MCF 10A (cell line): ENCODE results near the gene LRP4. TPM values are rescaled to one million over a fixed set of nuclear protein-coding genes. Genes with fewer than 3 reads are reported as not detected.

ENCODE experiments used
- BruUV-seq: library from RNA; stranded (reverse); fragments of 400-500 nt; replicated peaks from 2 replicates; lab custom pipeline; 2021; lab: Mats Ljungman, UMichigan
- CTCF ChIA-PET: fragments of 300-600 bp; sonication (Branson Sonifier 250); formaldehyde crosslinking; extraction: SDS; loops from one replicate; lab custom pipeline; 2021; ENCODE audit warnings: antibody characterized with exemption, inconsistent platforms; lab: Yijun Ruan, JAX
- POLR2A ChIA-PET: fragments of 300-600, 350-650 bp; sonication (Branson Sonifier 250); formaldehyde crosslinking; extraction: SDS; loops from one replicate; lab custom pipeline; 2020; ENCODE audit warnings: antibody characterized with exemption, inconsistent platforms; lab: Yijun Ruan, JAX
- DNase-seq: peaks from one replicate; pipeline ENCODE4 v3.0.0-alpha.2; 2018; ENCODE audit not compliant: unreplicated experiment
- H3K27ac Mint-ChIP-seq: one replicate; pipeline ENCODE4 v1.8.0; 2022; ENCODE audit warnings: mild to moderate bottlenecking, low read depth, mixed read lengths; ENCODE audit not compliant: unreplicated experiment
- H3K27me3 Mint-ChIP-seq: one replicate; pipeline ENCODE4 v1.8.0; 2022; ENCODE audit warnings: mixed read lengths; ENCODE audit not compliant: insufficient read depth, unreplicated experiment
- H3K36me3 Mint-ChIP-seq: one replicate; pipeline ENCODE4 v1.8.0; 2022; ENCODE audit warnings: mild to moderate bottlenecking, moderate library complexity, mixed read lengths; ENCODE audit not compliant: insufficient read depth, unreplicated experiment
- H3K4me1 Mint-ChIP-seq: one replicate; pipeline ENCODE4 v1.8.0; 2022; ENCODE audit warnings: mixed read lengths; ENCODE audit not compliant: insufficient read depth, unreplicated experiment
- H3K4me3 Mint-ChIP-seq: one replicate; pipeline ENCODE4 v1.8.0; 2022; ENCODE audit warnings: mild to moderate bottlenecking, moderate library complexity, mixed read lengths; ENCODE audit not compliant: unreplicated experiment
- H3K9me3 Mint-ChIP-seq: one replicate; pipeline ENCODE4 v1.8.0; 2022; ENCODE audit warnings: mixed read lengths; ENCODE audit not compliant: unreplicated experiment
- intact Hi-C: fragments of 100-400 bp; cut with micrococcal nuclease; formaldehyde crosslinking; loops from 2 replicates; pipeline ENCODE4 v1.14.1; 2022
- total RNA-seq: library from RNA; stranded (reverse); gene quantifications from 2 replicates; pipeline ENCODE4 v1.2.3, GENCODE V29; 2022
- TF ChIP-seq, protein P1 (sequence below): fragments of 200-600 bp; IDR thresholded peaks from one replicate; pipeline ENCODE4 v1.8.0; 2022; ENCODE audit warnings: antibody characterized with exemption, mild to moderate bottlenecking; ENCODE audit not compliant: unreplicated experiment

Gene LRP4
- total RNA-seq, 1 experiment from 2014 or later, result 1.0 TPM

DNA sequence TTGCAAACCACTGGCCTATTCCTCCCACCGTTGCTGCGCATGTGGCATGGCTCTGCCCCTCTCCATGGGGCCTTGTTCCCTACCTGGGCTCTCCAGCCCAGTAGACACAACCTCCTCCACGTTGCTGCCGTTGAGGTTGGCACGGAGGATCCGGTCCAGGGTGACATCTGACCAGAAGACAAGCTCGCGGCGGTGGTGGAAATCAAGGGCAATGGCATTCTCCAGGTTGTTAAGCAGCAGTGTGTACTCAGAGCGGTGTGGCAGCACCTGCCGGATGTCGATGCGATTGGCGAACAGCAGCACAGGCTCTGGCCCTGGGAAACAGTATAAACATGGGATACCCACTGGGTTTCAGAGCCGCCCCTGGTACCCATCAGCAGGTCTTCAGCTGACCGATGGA lies 23.8 kb downstream of the LRP4 start:
- Mint-ChIP-seq H3K27ac (no peak overlapping the region), H3K4me3 (no peak overlapping the region), H3K36me3 (peaks cover 1% of the 10 kb centered on the region), H3K4me1 (no peaks in the 10 kb centered on the region), H3K27me3 (no peaks in the 10 kb centered on the region), H3K9me3 (no peaks in the 10 kb centered on the region)
- POLR2A ChIA-PET, result interaction anchor here (1.7 kb wide), 1 partner anchor 20 kb away, joined by 4 read pairs; no protein-coding TSS in a partner anchor
- DNase-seq, result no peak
- no TSS peak for BruUV-seq
- intact Hi-C loops, result no loop called here
- CTCF ChIA-PET, result interaction anchor here (0.9 to 7.4 kb wide), 3 partner anchors 23 to 259 kb away, joined by 3 to 99 read pairs (median 4); no protein-coding TSS in a partner anchor
- TF ChIP-seq, protein P1, sequence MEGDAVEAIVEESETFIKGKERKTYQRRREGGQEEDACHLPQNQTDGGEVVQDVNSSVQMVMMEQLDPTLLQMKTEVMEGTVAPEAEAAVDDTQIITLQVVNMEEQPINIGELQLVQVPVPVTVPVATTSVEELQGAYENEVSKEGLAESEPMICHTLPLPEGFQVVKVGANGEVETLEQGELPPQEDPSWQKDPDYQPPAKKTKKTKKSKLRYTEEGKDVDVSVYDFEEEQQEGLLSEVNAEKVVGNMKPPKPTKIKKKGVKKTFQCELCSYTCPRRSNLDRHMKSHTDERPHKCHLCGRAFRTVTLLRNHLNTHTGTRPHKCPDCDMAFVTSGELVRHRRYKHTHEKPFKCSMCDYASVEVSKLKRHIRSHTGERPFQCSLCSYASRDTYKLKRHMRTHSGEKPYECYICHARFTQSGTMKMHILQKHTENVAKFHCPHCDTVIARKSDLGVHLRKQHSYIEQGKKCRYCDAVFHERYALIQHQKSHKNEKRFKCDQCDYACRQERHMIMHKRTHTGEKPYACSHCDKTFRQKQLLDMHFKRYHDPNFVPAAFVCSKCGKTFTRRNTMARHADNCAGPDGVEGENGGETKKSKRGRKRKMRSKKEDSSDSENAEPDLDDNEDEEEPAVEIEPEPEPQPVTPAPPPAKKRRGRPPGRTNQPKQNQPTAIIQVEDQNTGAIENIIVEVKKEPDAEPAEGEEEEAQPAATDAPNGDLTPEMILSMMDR, result no peak

DNA sequence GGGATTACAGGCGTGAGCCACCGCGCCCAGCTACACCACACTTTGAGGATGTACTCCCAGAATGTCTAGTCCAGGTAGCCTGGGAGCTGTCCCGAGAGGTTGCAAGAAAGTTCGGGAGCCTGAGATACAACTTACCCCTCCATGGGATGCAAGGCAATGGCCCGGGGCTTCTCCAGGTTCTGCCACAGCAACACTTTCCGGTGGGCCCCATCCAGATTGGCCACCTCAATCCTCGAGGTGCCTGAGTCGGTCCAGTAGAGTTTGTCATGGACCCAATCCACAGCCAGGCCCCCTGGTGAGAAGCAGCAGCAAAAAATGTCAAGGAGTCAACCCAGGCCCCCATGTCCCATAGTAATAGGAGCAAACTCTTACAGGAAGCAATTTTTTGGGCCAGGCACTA lies 25.5 kb downstream of the LRP4 start:
- ChIA-PET POLR2A (no interaction called here), CTCF (interaction anchor here (7.4 kb wide), 1 partner anchor 261 kb away, joined by 99 read pairs; no protein-coding TSS in a partner anchor)
- intact Hi-C loops, result no loop called here
- no peak overlapping the region for H3K27ac Mint-ChIP-seq
- H3K9me3 Mint-ChIP-seq, result no peaks in the 10 kb centered on the region
- no TSS peak for BruUV-seq
- H3K4me1 Mint-ChIP-seq, result no peaks in the 10 kb centered on the region
- peaks cover 4% of the 10 kb centered on the region for H3K36me3 Mint-ChIP-seq
- H3K27me3 Mint-ChIP-seq, result no peaks in the 10 kb centered on the region
- no peak for DNase-seq
- TF ChIP-seq, protein P1, result no peak
- no peak overlapping the region for H3K4me3 Mint-ChIP-seq

- H3K9me3 Mint-ChIP-seq, result no peaks in the 10 kb centered on the region
- H3K4me3 Mint-ChIP-seq, result no peak overlapping the region
- H3K27ac Mint-ChIP-seq, result no peak overlapping the region
- intact Hi-C loops, result no loop called here
- ChIA-PET CTCF (interaction anchor here (0.7 to 7.4 kb wide), 7 partner anchors 9 to 271 kb away, joined by 3 to 99 read pairs (median 5); no protein-coding TSS in a partner anchor), POLR2A (interaction anchor here (1.0 to 1.6 kb wide), 2 partner anchors 24 to 44 kb away, joined by 3 to 5 read pairs; partner anchors contain the start of gene CSTPP1)
- H3K27me3 Mint-ChIP-seq, result no peaks in the 10 kb centered on the region
- TF ChIP-seq, protein P1, result no peak
- no TSS peak for BruUV-seq
- H3K4me1 Mint-ChIP-seq, result no peaks in the 10 kb centered on the region
- H3K36me3 Mint-ChIP-seq, result peaks cover 4% of the 10 kb centered on the region
- DNase-seq, result no peak
Observed at GRCh38 chr11:46892109-46892508, 26.2 kb downstream of the LRP4 start.

DNA sequence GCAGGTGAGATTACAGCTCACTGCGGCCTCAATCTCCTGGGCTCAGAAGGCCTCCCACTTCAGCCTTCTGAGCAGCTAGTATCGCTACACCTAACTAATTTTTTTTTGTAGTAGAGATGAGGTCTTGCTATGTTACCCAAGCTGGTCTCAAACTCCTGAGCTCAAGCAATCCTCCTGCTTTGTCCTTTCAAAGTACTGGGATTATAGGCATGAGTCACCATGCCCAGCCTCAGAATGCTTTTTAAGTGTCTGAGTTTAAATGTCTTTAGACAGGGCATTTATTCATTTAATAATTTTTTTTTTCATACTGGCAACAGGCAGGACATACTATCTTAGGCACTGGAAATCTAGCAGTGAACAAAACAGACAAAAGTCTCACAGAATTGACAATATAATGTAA lies 27.7 kb downstream of the LRP4 start:
- intact Hi-C loops, result no loop called here
- Mint-ChIP-seq H3K4me1 (no peaks in the 10 kb centered on the region), H3K27ac (no peak overlapping the region), H3K4me3 (no peak overlapping the region), H3K27me3 (no peaks in the 10 kb centered on the region), H3K36me3 (peaks cover 4% of the 10 kb centered on the region), H3K9me3 (no peaks in the 10 kb centered on the region)
- ChIA-PET POLR2A (interaction anchor here (0.7 kb wide), 1 partner anchor 264 kb away, joined by 3 read pairs; no protein-coding TSS in a partner anchor), CTCF (interaction anchor here (0.6 to 7.4 kb wide), 14 partner anchors 11 to 467 kb away, joined by 3 to 99 read pairs (median 3); no protein-coding TSS in a partner anchor)
- DNase-seq, result no peak
- no TSS peak for BruUV-seq
- TF ChIP-seq, protein P1, result no peak
